Measurements from ENCODE around the gene CYP4F2. TPM values are rescaled to one million over a fixed set of nuclear protein-coding genes. Genes with fewer than 3 reads are reported as not detected.
"Not testable (repeated sequence)": the region's sequence is repeated elsewhere in the genome, so short reads cannot be mapped to it uniquely, and the experiment has no call there.

CYP4F2 gene
- polyA plus RNA-seq, 1 donor from 2014 or later, result not detected

DNA sequence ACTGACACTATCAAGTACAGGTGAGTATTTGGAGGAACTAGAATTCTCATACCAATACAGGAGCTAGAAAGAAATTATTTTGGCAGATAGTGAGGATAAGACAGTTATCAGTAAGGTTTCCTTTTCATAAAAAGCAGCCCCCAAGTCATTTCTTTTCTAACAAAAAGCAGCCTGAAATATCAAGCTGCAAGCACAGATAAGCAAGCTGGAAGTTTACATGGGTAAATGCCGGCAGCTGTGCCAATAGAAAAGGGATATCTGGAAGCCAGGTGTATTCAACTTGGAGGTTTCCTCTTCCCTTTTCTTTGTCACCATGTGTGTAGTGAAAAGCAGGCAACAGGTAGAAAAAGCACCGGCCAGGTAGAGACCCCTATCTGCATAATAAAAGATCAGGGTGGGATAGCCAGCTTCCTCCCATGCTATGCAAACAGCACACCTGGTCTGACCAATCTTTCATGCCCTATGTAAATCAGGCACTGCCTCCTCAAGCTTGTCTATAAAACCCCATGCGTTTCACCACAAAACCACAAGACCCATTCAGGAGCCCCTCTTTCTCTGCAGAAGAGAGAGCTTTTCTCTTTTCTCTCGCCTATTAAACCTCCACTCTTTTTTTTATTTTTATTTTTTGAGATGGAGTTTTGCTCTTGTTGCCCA, 22.9 kb downstream of the CYP4F2 start:
- Histone ChIP-seq H3K9me2 (ENCODE audit: insufficient read depth, low read length) (no peaks in the 10 kb centered on the region), H3K9me3 (ENCODE audit: low read length) (peaks cover 10% of the 10 kb centered on the region), H3F3A (ENCODE audit: insufficient read depth, low read length, poor library complexity, severe bottlenecking) (no peaks in the 10 kb centered on the region), H4K20me1 (ENCODE audit: insufficient read depth) (no peaks in the 10 kb centered on the region), H2AFZ (ENCODE audit: low read depth, low read length) (no peak overlapping the region), H3K4me3 (ENCODE audit: low read length) (no peak overlapping the region), H3K79me2 (replicated peaks; ENCODE audit: insufficient read depth, low read length) (no peaks in the 10 kb centered on the region), H3K36me3 (ENCODE audit: insufficient read depth, low read length) (no peaks in the 10 kb centered on the region), H3K9ac (ENCODE audit: low read length) (no peak overlapping the region), H3K27ac (ENCODE audit: low read length) (no peak overlapping the region), H3K27me3 (ENCODE audit: insufficient read depth, low read depth, low read length) (no peaks in the 10 kb centered on the region), H3K4me2 (ENCODE audit: low read length) (no peak overlapping the region)
- no peak for TF ChIP-seq SMC3 (conservative IDR thresholded peaks at IDR 0.05; ENCODE audit: poor library complexity)

DNA sequence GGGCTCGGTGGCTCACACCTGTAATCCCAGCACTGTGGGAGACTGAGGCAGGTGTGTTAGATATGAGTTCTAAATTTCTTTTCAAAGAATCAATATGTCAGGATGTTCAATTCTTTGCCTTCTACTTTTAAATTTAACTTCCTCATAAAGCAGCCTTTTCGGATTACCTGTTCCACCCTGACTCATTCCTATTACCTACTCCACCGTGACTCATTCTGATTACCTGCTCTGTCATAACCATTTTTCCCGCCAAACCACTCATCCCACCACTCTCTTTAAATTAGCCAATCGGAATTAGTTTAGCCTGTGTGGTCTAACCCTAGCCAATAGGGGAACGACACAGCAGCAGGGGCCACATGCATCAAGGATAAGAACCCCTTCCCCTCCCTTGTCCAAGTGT, 24.1 kb downstream of the CYP4F2 start:
- H3K9ac ChIP-seq (ENCODE audit: low read length); H3F3A ChIP-seq (ENCODE audit: insufficient read depth, low read length, poor library complexity, severe bottlenecking); H3K79me2 ChIP-seq (replicated peaks; ENCODE audit: insufficient read depth, low read length); H3K4me2 ChIP-seq (ENCODE audit: low read length); H3K4me3 ChIP-seq (ENCODE audit: low read length); H3K9me2 ChIP-seq (ENCODE audit: insufficient read depth, low read length); H3K27ac ChIP-seq (ENCODE audit: low read length); H3K9me3 ChIP-seq (ENCODE audit: low read length); H3K27me3 ChIP-seq (ENCODE audit: insufficient read depth, low read depth, low read length); H3K36me3 ChIP-seq (ENCODE audit: insufficient read depth, low read length); H2AFZ ChIP-seq (ENCODE audit: low read depth, low read length); H4K20me1 ChIP-seq (ENCODE audit: insufficient read depth): not testable (repeated sequence)

DNA sequence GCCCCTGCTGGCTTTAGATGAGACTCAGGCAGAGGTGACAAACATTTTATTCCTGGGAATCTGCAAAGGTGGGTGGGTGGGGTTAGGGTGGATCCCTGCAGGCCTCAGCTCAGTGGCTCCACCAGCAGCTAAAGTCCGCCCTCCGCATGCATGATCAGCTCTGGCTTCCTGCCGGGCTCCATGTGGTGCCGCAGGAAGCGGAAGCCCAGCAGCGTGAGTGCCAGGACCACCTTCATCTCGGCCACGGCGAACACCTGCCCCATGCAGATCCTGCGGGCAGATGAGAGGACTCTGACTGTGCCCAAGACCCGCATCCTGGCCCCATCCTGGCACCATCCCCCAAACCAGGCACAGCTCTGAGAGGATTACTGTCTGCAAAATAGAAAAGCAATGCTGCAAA, 26.3 kb downstream of the CYP4F2 start:
- Histone ChIP-seq H3K4me3 (ENCODE audit: low read length) (no peak overlapping the region), H3K9me3 (ENCODE audit: low read length) (peaks cover 4% of the 10 kb centered on the region), H3K79me2 (replicated peaks; ENCODE audit: insufficient read depth, low read length) (no peaks in the 10 kb centered on the region), H3K27me3 (ENCODE audit: insufficient read depth, low read depth, low read length) (no peaks in the 10 kb centered on the region), H4K20me1 (ENCODE audit: insufficient read depth) (no peaks in the 10 kb centered on the region), H3K36me3 (ENCODE audit: insufficient read depth, low read length) (no peaks in the 10 kb centered on the region), H3K9ac (ENCODE audit: low read length) (no peak overlapping the region), H3K27ac (ENCODE audit: low read length) (no peak overlapping the region), H2AFZ (ENCODE audit: low read depth, low read length) (no peak overlapping the region), H3F3A (ENCODE audit: insufficient read depth, low read length, poor library complexity, severe bottlenecking) (no peaks in the 10 kb centered on the region), H3K4me2 (ENCODE audit: low read length) (no peak overlapping the region), H3K9me2 (ENCODE audit: insufficient read depth, low read length) (no peaks in the 10 kb centered on the region)
- TF ChIP-seq, protein P1, sequence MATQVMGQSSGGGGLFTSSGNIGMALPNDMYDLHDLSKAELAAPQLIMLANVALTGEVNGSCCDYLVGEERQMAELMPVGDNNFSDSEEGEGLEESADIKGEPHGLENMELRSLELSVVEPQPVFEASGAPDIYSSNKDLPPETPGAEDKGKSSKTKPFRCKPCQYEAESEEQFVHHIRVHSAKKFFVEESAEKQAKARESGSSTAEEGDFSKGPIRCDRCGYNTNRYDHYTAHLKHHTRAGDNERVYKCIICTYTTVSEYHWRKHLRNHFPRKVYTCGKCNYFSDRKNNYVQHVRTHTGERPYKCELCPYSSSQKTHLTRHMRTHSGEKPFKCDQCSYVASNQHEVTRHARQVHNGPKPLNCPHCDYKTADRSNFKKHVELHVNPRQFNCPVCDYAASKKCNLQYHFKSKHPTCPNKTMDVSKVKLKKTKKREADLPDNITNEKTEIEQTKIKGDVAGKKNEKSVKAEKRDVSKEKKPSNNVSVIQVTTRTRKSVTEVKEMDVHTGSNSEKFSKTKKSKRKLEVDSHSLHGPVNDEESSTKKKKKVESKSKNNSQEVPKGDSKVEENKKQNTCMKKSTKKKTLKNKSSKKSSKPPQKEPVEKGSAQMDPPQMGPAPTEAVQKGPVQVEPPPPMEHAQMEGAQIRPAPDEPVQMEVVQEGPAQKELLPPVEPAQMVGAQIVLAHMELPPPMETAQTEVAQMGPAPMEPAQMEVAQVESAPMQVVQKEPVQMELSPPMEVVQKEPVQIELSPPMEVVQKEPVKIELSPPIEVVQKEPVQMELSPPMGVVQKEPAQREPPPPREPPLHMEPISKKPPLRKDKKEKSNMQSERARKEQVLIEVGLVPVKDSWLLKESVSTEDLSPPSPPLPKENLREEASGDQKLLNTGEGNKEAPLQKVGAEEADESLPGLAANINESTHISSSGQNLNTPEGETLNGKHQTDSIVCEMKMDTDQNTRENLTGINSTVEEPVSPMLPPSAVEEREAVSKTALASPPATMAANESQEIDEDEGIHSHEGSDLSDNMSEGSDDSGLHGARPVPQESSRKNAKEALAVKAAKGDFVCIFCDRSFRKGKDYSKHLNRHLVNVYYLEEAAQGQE (IDR thresholded peaks at IDR 0.05; ENCODE audit: borderline replicate concordance), result no peak
- no peak for TF ChIP-seq EZH2 (IDR thresholded peaks at IDR 0.05; ENCODE audit: borderline replicate concordance, insufficient read depth, low read length, poor library complexity, severe bottlenecking)
- TF ChIP-seq, protein P2, sequence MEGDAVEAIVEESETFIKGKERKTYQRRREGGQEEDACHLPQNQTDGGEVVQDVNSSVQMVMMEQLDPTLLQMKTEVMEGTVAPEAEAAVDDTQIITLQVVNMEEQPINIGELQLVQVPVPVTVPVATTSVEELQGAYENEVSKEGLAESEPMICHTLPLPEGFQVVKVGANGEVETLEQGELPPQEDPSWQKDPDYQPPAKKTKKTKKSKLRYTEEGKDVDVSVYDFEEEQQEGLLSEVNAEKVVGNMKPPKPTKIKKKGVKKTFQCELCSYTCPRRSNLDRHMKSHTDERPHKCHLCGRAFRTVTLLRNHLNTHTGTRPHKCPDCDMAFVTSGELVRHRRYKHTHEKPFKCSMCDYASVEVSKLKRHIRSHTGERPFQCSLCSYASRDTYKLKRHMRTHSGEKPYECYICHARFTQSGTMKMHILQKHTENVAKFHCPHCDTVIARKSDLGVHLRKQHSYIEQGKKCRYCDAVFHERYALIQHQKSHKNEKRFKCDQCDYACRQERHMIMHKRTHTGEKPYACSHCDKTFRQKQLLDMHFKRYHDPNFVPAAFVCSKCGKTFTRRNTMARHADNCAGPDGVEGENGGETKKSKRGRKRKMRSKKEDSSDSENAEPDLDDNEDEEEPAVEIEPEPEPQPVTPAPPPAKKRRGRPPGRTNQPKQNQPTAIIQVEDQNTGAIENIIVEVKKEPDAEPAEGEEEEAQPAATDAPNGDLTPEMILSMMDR (IDR thresholded peaks at IDR 0.05; ENCODE audit: poor library complexity, severe bottlenecking), result no peak

Data from neural cell (in vitro differentiated cells).